UCSD-AML1 (cell line): ENCODE measurements around the gene TMEM156.

Source experiments
- DNase-seq: peaks from one replicate; lab custom pipeline; 2025; ENCODE audit not compliant: unreplicated experiment; lab: John Stamatoyannopoulos, UW

TMEM156 gene

GRCh38 chr4:39032218-39033085 lies at the start of gene TMEM156:
Gene TMEM156, minus strand, starts transcription at chr4:39032409. Its CDS starts 96 bp downstream, at chr4:39032313.
- DNase-seq: no peak

GRCh38 chr4:39078829-39079228 lies 46.6 kb upstream of the TMEM156 start:
- no peak for DNase-seq

GRCh38 chr4:39068907-39069306 lies 36.7 kb upstream of the TMEM156 start:
- DNase-seq: no peak

- DNase-seq: no peak
Measured at GRCh38 chr4:39067451-39067850, 35.2 kb upstream of the TMEM156 start.

- no peak for DNase-seq
Measured at GRCh38 chr4:39067031-39067430, 34.8 kb upstream of the TMEM156 start.

- no peak for DNase-seq
Measured at GRCh38 chr4:39066371-39066770, 34.2 kb upstream of the TMEM156 start.

- DNase-seq: no peak
Measured at GRCh38 chr4:39063430-39063829, 31.2 kb upstream of the TMEM156 start.

- no peak for DNase-seq
Measured at GRCh38 chr4:39062770-39063097, 30.5 kb upstream of the TMEM156 start.

- no peak for DNase-seq
Measured at GRCh38 chr4:39062094-39062769, 30.0 kb upstream of the TMEM156 start, which contains the start of gene KLHL5. Gene KLHL5, plus strand, starts transcription at chr4:39062232. Its CDS starts 421 bp downstream, at chr4:39062653.

GRCh38 chr4:39061457-39061856 lies 29.2 kb upstream of the TMEM156 start:
- no peak for DNase-seq

GRCh38 chr4:39056023-39056422 lies 23.8 kb upstream of the TMEM156 start:
- no peak for DNase-seq

- DNase-seq: no peak
Measured at GRCh38 chr4:39054497-39054896, 22.3 kb upstream of the TMEM156 start.

GRCh38 chr4:39053983-39054382 lies 21.8 kb upstream of the TMEM156 start:
- DNase-seq: no peak

- no peak for DNase-seq
Measured at GRCh38 chr4:39051492-39051891, 19.3 kb upstream of the TMEM156 start.

GRCh38 chr4:39050590-39050989 lies 18.4 kb upstream of the TMEM156 start:
- DNase-seq: no peak

GRCh38 chr4:39048311-39048710 lies 16.1 kb upstream of the TMEM156 start:
- no peak for DNase-seq

- no peak for DNase-seq
Measured at GRCh38 chr4:39047681-39048080, 15.5 kb upstream of the TMEM156 start.

- DNase-seq: no peak
Measured at GRCh38 chr4:39046249-39046648, 14.0 kb upstream of the TMEM156 start.

GRCh38 chr4:39045827-39046221 lies 13.6 kb upstream of the TMEM156 start:
- DNase-seq: no peak

- DNase-seq: no peak
Measured at GRCh38 chr4:39044956-39045826, 13.0 kb upstream of the TMEM156 start.

- DNase-seq: peak; percentile 96
Measured at GRCh38 chr4:39044364-39044955, 12.3 kb upstream of the TMEM156 start.
